OCI-LY1 (cell line): ENCODE data around the gene HDAC10.

Source experiments
- H2AFZ ChIP-seq: fragments of 200-600 bp; sonication (generic), shearing (Covaris generic); 2 replicates; pipeline ENCODE4 v1.6.0; 2014; ENCODE audit warnings: antibody characterized with exemption, mild to moderate bottlenecking, low read length
- H3F3A ChIP-seq: fragments of 200-600 bp; sonication (generic), shearing (Covaris generic); 2 replicates; pipeline ENCODE4 v1.6.0; 2014; ENCODE audit warnings: mild to moderate bottlenecking, antibody characterized with exemption, low read length, moderate library complexity; ENCODE audit not compliant: insufficient read depth
- H3K27ac ChIP-seq: fragments of 200-600 bp; sonication (generic); 2 replicates; pipeline ENCODE4 v1.5.1; 2014; ENCODE audit warnings: low read length, mixed run types, mild to moderate bottlenecking, low read depth; ENCODE audit not compliant: poor library complexity, severe bottlenecking
- H3K27me3 ChIP-seq: fragments of 200-600 bp; sonication (generic); 2 replicates; pipeline ENCODE4 v1.6.0; 2014; ENCODE audit warnings: antibody characterized with exemption, mild to moderate bottlenecking, low read length, moderate library complexity; ENCODE audit not compliant: insufficient read depth
- H3K36me3 ChIP-seq: fragments of 200-600 bp; sonication (generic); 2 replicates; pipeline ENCODE4 v1.6.1; 2014; ENCODE audit warnings: mild to moderate bottlenecking, antibody characterized with exemption, low read length, moderate library complexity, mixed read lengths; ENCODE audit not compliant: insufficient read depth
- H3K4me1 ChIP-seq: fragments of 200-600 bp; sonication (generic); 2 replicates; pipeline ENCODE4 v1.5.1; 2014; ENCODE audit warnings: mild to moderate bottlenecking, low read length, moderate library complexity; ENCODE audit not compliant: insufficient read depth, severe bottlenecking
- H3K4me2 ChIP-seq: fragments of 200-600 bp; sonication (generic), shearing (Covaris generic); 2 replicates; pipeline ENCODE4 v1.6.1; 2014; ENCODE audit warnings: low read length
- H3K4me3 ChIP-seq: fragments of 200-600 bp; sonication (generic); 2 replicates; pipeline ENCODE4 v1.5.1; 2014; ENCODE audit warnings: low read length, low read depth, mild to moderate bottlenecking, mixed read lengths; ENCODE audit not compliant: poor library complexity, severe bottlenecking
- H3K79me2 ChIP-seq: fragments of 200-600 bp; shearing (Covaris generic); 2 replicates; pipeline ENCODE4 v1.6.1; 2016; ENCODE audit warnings: mixed run types, low read length, mixed read lengths; ENCODE audit not compliant: insufficient read depth
- H3K9ac ChIP-seq: fragments of 200-600 bp; sonication (generic), shearing (Covaris generic); 2 replicates; pipeline ENCODE4 v1.6.1; 2014; ENCODE audit warnings: mild to moderate bottlenecking, low read length, mixed read lengths
- H3K9me2 ChIP-seq: fragments of 200-600 bp; sonication (generic), shearing (Covaris generic); 2 replicates; pipeline ENCODE4 v1.6.1; 2014; ENCODE audit warnings: low read depth, mild to moderate bottlenecking, low read length, mixed read lengths
- H3K9me3 ChIP-seq: fragments of 200-600 bp; shearing (Covaris generic); 2 replicates; pipeline ENCODE4 v1.6.1; 2014; ENCODE audit warnings: low read length, mixed read lengths
- H4K20me1 ChIP-seq: fragments of 200-600 bp; sonication (generic), shearing (Covaris generic); 2 replicates; pipeline ENCODE4 v1.6.0; 2016; ENCODE audit warnings: mild to moderate bottlenecking, low read length; ENCODE audit not compliant: insufficient read depth
- EZH2 ChIP-seq: fragments of 200-600 bp; sonication (generic), shearing (Covaris generic); IDR thresholded peaks from 2 replicates; pipeline ENCODE4 v1.8.0; 2017; ENCODE audit warnings: borderline replicate concordance, mixed run types, mild to moderate bottlenecking, antibody characterized with exemption, low read length, moderate library complexity, mixed read lengths
- TF ChIP-seq, protein P1 (sequence below): fragments of 200-600 bp; sonication (generic), shearing (Covaris generic); IDR thresholded peaks from 2 replicates; pipeline ENCODE4 v1.5.1; 2017; ENCODE audit warnings: mild to moderate bottlenecking, antibody characterized with exemption, low read length, moderate library complexity, mixed read lengths

The HDAC10 gene

DNA sequence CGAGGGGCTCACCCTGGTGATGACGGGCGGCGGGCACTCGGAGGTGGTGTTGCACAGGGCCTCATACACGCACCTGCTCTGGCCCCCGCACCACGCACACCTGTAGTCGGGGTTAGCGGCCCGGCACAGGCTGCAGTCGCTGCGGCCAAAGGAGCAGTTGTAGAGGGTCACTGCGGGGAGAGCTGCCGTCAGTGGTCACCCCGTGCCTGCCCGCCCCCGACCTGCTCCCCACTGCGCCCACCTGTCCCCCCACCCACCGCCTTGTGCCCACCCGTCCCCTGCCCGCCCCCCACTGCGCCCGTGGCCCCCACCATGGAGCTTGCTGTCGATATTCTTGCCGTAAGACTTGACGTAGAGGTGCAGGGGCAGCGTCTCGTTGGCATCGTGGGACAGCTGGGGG, 32.8 kb upstream of the HDAC10 start:
- Histone ChIP-seq H4K20me1 (no peaks in the 10 kb centered on the region), H3K9ac (no peak overlapping the region), H3F3A (no peaks in the 10 kb centered on the region), H3K9me3 (no peaks in the 10 kb centered on the region), H3K9me2 (no peaks in the 10 kb centered on the region), H3K27ac (no peak overlapping the region), H2AFZ (no peak overlapping the region), H3K4me3 (no peak overlapping the region), H3K36me3 (no peaks in the 10 kb centered on the region), H3K79me2 (no peaks in the 10 kb centered on the region), H3K27me3 (peaks cover 17% of the 10 kb centered on the region), H3K4me1 (no peaks in the 10 kb centered on the region), H3K4me2 (no peak overlapping the region)
- TF ChIP-seq EZH2 = no peak
- TF ChIP-seq, protein P1, sequence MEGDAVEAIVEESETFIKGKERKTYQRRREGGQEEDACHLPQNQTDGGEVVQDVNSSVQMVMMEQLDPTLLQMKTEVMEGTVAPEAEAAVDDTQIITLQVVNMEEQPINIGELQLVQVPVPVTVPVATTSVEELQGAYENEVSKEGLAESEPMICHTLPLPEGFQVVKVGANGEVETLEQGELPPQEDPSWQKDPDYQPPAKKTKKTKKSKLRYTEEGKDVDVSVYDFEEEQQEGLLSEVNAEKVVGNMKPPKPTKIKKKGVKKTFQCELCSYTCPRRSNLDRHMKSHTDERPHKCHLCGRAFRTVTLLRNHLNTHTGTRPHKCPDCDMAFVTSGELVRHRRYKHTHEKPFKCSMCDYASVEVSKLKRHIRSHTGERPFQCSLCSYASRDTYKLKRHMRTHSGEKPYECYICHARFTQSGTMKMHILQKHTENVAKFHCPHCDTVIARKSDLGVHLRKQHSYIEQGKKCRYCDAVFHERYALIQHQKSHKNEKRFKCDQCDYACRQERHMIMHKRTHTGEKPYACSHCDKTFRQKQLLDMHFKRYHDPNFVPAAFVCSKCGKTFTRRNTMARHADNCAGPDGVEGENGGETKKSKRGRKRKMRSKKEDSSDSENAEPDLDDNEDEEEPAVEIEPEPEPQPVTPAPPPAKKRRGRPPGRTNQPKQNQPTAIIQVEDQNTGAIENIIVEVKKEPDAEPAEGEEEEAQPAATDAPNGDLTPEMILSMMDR = no peak

DNA sequence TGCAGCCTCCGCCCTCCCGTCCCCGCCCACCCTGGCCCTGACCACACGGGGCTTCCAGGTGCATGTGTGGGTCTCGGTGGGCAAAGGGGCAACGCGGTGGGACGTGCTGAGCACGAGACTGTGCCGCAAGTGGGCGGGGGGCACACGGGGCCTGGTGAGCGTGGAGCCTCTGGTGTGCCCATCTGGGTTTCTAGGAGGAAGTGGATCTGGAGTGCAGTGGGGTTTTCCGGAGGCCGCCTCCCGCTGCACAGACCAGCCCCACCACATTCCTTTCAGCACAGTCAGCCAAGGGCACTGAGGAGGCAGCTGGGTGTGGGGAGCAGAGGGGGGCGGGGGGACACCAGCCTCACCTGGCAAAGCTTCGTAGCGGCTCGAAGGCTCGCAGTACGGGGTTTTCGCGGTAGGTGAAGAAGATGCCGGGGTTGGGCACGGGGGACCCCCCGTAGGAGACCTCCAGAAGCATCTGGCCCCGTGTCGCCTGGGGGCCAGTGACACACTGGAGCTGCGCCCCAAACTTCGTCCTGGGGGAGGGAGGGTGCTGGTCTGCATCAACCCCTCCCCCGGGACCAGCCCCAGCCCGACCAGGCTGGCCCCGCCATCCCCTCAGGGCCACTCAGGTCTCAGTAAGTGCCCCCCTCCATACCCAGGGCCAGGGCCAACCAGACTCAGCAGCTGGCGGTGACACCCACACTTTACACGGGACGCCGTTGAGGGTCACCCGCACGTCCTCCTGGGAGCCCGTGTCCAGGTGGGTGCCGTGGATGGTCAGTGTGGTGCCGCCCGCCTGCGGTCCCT, 31.5 kb upstream of the HDAC10 start:
- Histone ChIP-seq H3K27ac (no peak overlapping the region), H3F3A (no peaks in the 10 kb centered on the region), H3K9me2 (no peaks in the 10 kb centered on the region), H3K36me3 (no peaks in the 10 kb centered on the region), H4K20me1 (no peaks in the 10 kb centered on the region), H3K9ac (no peak overlapping the region), H3K4me2 (no peak overlapping the region), H3K4me3 (no peak overlapping the region), H3K9me3 (no peaks in the 10 kb centered on the region), H3K4me1 (no peaks in the 10 kb centered on the region), H2AFZ (no peak overlapping the region), H3K79me2 (no peaks in the 10 kb centered on the region), H3K27me3 (peaks cover 17% of the 10 kb centered on the region)
- no peak for TF ChIP-seq EZH2
- TF ChIP-seq, protein P1 = no peak

DNA sequence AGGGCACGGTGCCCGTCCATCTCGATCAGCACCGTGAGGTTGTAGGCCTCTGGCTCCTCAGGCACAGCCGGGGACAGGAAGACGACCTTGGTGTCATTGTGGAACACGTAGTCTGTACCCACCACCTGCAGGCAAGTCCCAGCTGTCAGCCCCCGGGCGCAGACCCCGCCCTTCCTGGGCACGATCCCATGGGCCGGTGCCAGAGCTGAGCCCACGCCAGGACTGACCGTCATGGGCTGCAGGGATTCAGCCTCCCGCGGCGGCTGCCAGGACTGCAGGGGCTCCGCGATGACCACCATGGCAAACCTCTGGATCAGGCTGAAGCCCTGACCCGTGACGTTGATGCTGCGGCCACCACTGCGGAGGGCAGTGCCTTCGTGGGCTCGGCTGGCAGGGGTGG, 30.9 kb upstream of the HDAC10 start:
- Histone ChIP-seq H3K4me2 (no peak overlapping the region), H3K79me2 (no peaks in the 10 kb centered on the region), H3K9ac (no peak overlapping the region), H2AFZ (no peak overlapping the region), H4K20me1 (no peaks in the 10 kb centered on the region), H3K9me3 (no peaks in the 10 kb centered on the region), H3K4me3 (no peak overlapping the region), H3K27me3 (peaks cover 17% of the 10 kb centered on the region), H3F3A (no peaks in the 10 kb centered on the region), H3K36me3 (no peaks in the 10 kb centered on the region), H3K27ac (no peak overlapping the region), H3K4me1 (no peaks in the 10 kb centered on the region), H3K9me2 (no peaks in the 10 kb centered on the region)
- TF ChIP-seq, protein P1 = no peak
- TF ChIP-seq EZH2 = no peak
